Neural progenitor cell (in vitro differentiated cells): ENCODE results near the gene EEF2K.

Experiments
- CTCF ChIP-seq: fragments of 200-600 bp; sonication (generic); IDR thresholded peaks from 2 replicates; pipeline ENCODE4 v1.5.1; 2017; ENCODE audit warnings: antibody characterized with exemption, mild to moderate bottlenecking
- EZH2phosphoT487 ChIP-seq: fragments of 200-600 bp; sonication (generic); IDR thresholded peaks from 2 replicates; pipeline ENCODE4 v1.6.1; 2017; ENCODE audit warnings: antibody characterized with exemption

GRCh38 chr16:22316411-22316811 lies 110.3 kb downstream of the EEF2K start:
- TF ChIP-seq CTCF (no peak), EZH2phosphoT487 (no peak)
